ENCODE measurements around the gene YLPM1. TPM values are rescaled to one million over a fixed set of nuclear protein-coding genes. Genes with fewer than 3 reads are reported as not detected.

YLPM1 gene
- total RNA-seq, 1 donor from 2014 or later: 88.3 TPM

DNA sequence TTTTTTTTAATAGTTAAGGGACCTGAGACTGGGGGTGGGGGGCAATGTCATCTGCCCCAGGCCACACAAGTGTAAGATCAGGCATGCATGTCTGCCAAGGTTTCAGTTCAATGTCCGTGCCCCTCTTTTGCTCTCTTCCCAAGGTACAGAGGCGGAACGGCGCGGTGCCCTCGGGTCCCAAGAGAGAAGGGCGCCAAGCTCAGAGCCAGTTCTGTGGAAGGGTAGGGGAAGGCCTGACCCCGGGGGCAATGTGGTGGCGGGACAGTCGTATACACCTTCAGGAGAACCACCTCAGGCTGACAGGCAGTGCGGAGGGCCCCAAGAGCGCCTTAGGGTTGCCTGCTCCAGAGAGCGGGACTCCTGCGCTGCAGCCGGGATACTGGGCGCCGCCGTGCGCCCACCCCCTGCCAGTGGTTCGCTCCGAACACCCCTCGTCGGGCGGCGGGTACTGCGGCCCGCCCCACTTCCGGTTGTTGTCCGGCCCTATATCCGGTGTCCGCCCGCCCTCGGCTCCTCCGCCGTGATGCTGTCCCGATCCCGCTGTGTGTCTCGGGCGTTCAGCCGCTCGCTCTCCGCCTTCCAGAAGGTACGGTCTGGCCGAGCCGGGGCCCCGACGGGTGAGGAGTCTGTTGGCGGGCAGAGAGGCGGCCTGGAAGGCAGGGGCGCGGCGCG is 118.5 kb downstream of the YLPM1 start, which contains the start of gene DLST:
DLST (plus strand) TSS at position 486 of the 672 bp plus-strand sequence; CDS start at position 524, 38 bp downstream.
- H3K36me3 Mint-ChIP-seq (ENCODE audit: unreplicated experiment): peaks cover 11% of the 10 kb centered on the region
- H3K4me1 Mint-ChIP-seq (ENCODE audit: unreplicated experiment): peaks cover 47% of the 10 kb centered on the region
- H3K9me3 Mint-ChIP-seq (ENCODE audit: unreplicated experiment): no peaks in the 10 kb centered on the region
- peak within 1 kb of the TSS; percentile 98 for H3K4me3 Mint-ChIP-seq (ENCODE audit: unreplicated experiment)
- peak within 1 kb of the TSS; percentile 94 for H3K27ac Mint-ChIP-seq (ENCODE audit: unreplicated experiment)
- H3K27me3 Mint-ChIP-seq (ENCODE audit: unreplicated experiment): no peaks in the 10 kb centered on the region
- DNase-seq (ENCODE audit: extremely low spot score, unreplicated experiment): peak; percentile 96
- TF ChIP-seq, protein P1, sequence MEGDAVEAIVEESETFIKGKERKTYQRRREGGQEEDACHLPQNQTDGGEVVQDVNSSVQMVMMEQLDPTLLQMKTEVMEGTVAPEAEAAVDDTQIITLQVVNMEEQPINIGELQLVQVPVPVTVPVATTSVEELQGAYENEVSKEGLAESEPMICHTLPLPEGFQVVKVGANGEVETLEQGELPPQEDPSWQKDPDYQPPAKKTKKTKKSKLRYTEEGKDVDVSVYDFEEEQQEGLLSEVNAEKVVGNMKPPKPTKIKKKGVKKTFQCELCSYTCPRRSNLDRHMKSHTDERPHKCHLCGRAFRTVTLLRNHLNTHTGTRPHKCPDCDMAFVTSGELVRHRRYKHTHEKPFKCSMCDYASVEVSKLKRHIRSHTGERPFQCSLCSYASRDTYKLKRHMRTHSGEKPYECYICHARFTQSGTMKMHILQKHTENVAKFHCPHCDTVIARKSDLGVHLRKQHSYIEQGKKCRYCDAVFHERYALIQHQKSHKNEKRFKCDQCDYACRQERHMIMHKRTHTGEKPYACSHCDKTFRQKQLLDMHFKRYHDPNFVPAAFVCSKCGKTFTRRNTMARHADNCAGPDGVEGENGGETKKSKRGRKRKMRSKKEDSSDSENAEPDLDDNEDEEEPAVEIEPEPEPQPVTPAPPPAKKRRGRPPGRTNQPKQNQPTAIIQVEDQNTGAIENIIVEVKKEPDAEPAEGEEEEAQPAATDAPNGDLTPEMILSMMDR (IDR thresholded peaks at IDR 0.05): no peak

DNA sequence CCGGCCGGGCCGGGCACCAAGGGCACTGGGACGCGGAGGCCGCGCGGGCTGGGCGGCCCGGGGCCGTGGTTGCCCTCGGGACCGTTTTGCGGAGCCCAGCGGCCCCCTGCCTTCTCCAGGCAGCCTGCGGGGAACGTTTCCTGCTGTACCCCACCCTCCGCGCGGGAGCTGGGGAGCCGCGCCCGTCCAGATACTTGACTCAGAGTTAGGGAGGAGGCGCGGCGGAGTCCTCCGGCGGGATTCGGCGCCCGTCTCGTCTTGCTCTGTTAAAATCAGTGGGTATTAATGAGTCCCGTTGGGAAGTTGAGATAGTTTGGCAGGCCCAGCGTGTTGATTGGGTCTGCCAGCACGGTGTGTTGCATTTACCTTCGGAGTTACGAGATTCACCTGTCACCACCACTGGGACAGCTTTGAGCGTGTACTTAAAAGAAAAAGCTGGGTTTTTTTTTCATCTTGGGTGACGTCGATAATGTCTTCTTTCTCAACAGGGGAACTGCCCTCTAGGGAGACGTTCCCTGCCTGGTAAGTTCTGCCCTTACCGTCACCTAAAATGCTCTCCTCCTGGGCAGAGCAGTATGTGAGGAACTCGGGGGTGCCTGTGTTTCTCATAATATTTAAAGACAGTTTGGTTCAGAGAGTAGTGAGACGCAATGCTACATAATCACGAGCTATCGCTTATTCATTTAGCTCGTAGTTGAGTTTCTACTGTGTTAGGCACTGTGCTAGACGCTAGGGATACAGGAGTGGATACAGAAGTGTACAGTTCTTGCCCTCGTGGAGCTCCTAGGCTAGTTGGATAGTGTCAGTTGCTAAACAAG is 119.2 kb downstream of the YLPM1 start:
- Mint-ChIP-seq H3K27ac (ENCODE audit: unreplicated experiment) (peak overlapping the region; percentile 94), H3K9me3 (ENCODE audit: unreplicated experiment) (no peaks in the 10 kb centered on the region), H3K36me3 (ENCODE audit: unreplicated experiment) (peaks cover 11% of the 10 kb centered on the region), H3K27me3 (ENCODE audit: unreplicated experiment) (no peaks in the 10 kb centered on the region), H3K4me3 (ENCODE audit: unreplicated experiment) (peak overlapping the region; percentile 98), H3K4me1 (ENCODE audit: unreplicated experiment) (peaks cover 47% of the 10 kb centered on the region)
- no peak for DNase-seq (ENCODE audit: extremely low spot score, unreplicated experiment)
- TF ChIP-seq, protein P1 (IDR thresholded peaks at IDR 0.05): no peak

Other genes starting within 250 kb of the YLPM1 start
- gene LTBP2, start 151.1 kb upstream of the YLPM1 start, total RNA-seq: 377 and 379 TPM in 2 replicates
- gene AREL1, start 50.2 kb upstream of the YLPM1 start, total RNA-seq: 45.6 and 47.7 TPM in 2 replicates
- 59.5 and 61.6 TPM in 2 replicates for gene FCF1, start 50.2 kb upstream of the YLPM1 start, total RNA-seq
- not detected in 2 replicates for gene PROX2, start 112.8 kb downstream of the YLPM1 start, total RNA-seq
- gene DLST, start 118.6 kb downstream of the YLPM1 start, total RNA-seq: 101 and 107 TPM in 2 replicates
- gene RPS6KL1, start 159.9 kb downstream of the YLPM1 start, total RNA-seq: 0.65 and 0.97 TPM in 2 replicates
- 3.5 and 3.9 TPM in 2 replicates for gene PGF, start 192.3 kb downstream of the YLPM1 start, total RNA-seq
- gene EIF2B2, start 239.6 kb downstream of the YLPM1 start, total RNA-seq: 44.4 and 46.7 TPM in 2 replicates

Measured in osteocyte (in vitro differentiated cells).